ENCODE measurements around the gene CCDC167.

Gene CCDC167

DNA sequence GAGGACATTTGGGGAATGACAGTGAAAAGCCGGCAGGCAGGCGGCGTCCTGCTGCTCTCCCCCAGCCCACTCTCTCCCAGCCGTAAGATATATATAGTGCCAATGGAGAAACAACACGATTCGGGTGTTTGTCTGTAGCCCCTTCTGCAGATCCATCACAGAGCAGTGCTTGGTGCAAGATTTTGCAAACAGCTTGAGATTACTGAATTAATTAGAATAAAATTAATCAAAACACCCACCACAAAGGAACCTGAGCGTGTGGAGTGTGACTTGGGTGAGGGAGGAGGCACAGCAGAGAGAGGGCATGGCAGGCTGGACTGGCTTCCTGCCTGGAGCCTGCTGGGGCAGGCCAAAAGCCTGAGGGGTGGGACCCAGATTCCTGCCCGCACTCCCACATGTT, 28.8 kb upstream of the CCDC167 start:
- no peak for DNase-seq (ENCODE audit: low spot score)

DNA sequence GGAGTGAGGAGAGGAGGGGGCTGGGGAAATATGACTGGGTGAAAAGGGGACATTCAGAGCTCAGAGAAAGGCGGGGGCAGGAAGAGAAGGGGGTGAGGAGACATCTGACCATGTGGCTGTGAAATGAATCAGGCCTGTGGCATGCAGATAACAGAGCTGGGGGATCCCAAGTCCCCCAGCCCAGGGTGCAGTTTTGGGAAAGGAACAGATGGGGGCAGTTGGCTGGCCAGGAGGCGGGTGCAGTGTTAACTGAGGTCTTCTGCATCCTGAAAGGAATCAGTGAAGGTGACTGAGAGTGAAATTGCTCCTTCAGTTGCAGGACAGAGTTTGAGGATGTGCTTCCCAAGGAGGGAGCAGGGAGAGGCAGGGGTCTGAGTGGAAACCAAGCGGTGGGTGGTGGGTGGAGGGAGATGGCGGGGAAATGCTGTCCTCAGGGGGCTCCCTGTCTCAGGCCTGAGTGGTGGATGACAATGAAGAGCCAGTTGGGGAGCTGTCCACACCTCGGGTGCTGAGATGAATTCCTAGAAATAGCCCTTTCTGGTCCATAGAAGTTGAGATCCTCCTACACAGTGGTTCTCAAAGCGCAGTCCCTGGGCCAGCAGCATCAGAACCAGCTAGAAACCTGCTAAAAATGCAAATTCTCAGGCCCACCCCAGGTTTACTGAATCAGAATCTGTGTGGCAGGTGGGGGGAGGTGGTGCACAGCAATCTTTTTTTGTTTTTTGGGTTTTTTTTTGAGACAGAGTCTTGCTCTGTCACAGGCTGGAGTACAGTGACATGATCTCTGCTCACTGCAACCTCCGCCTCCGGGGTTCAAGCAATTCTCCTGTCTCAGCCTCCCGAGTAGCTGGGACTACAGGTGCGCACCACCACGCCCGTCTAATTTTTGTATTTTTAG, 26.0 kb upstream of the CCDC167 start:
- DNase-seq (ENCODE audit: low spot score): no peak

DNA sequence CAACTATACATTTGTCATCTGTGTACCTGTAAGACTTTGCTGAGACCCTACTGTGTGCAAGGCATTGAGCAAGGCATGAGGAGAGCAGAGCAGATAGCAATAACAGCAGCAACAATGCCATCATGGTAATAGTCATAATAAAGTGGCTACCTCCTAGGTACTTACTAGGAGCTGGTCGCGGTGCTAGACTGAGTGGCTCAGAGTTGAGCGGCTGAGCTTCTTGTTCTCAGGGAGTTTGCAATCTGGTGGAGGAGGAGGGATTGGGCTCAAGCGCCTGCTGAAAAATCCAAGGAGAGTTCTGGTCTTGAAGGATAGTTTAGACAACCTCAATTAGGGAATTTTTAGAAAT, 25.3 kb upstream of the CCDC167 start:
- no peak for DNase-seq (ENCODE audit: low spot score)

DNA sequence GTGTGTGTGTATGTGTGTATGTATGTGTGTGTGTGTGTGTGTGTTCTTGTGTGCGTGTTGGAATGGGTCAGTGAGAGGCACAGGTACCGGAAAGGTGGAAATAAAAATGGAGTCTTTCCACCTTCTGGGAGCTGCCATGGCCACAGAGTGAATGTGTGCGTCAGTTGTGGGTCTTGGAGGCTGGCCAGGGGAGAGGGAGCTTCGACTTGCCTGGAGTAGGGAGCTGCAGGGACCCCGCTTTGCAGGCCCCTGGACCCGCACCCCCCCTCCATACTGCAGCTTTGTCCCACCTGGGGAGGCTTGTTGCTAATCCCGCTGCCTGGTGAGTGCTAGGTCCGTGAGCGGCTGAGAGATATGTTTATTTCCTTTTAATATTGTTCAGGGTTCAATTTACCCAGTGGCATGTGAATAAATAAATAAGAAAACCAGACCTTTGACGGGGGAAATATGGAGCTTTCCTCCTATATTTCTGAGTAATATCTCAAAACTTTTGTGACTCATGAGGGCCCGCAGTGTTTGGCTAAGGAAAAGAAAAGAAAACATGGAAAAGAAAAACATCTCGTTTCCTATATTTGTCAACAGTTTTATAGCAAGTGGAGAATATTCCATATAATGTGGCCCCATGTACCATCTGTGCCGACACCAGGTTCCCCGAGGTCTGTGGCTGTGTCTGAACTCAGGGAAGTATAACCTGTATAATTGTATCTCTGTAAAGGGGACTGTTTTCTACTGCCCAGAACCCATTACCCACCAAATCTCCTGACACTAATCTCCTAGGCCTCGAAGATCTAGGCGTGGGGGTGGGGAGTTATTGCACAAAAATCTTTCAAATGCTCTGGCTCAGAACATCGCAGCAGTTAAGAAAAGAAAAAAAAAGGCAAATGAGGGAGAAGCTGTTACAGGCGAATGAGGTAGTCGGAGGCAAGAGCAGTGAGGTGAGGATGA, 24.6 kb upstream of the CCDC167 start:
- DNase-seq (ENCODE audit: low spot score): no peak

DNA sequence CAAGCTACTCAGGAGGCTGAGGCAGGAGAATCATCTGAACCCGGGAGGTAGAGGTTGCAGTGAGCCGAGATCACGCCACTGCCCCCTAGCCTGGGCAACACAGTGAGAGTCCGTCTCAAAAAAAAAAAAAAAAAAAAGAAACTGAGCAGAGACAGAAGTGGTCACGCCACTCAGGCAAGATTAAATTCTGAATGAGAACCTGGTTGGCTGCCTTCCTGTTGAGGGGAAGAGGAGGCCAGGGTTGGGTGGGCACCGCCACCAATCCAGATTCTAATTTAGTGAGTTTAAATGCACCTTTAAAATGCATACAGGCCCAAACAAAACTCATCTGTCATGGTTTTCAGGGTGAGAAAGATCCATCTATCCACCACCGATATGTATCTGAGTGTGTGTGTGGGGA, 23.7 kb upstream of the CCDC167 start:
- DNase-seq (ENCODE audit: low spot score): no peak

DNA sequence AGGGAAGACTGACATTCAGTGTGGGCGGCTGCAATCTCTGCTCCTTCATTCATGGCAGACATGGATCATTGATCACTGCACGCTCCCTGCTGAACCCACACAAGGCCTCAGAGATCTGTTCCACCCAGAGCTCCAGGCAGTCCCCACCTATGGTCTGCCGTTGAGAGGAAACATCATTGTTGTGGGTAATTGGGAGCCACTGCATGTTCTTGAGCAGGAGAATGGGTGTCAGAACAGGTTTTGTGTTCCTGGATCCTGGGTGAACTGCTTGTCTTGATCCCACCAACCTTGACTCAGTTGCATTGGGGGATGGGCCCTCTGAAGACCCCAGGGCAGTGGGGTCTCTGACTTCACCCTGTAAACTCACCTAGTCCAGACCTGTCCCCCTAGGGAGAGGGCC, 23.1 kb upstream of the CCDC167 start:
- DNase-seq (ENCODE audit: low spot score): no peak

DNA sequence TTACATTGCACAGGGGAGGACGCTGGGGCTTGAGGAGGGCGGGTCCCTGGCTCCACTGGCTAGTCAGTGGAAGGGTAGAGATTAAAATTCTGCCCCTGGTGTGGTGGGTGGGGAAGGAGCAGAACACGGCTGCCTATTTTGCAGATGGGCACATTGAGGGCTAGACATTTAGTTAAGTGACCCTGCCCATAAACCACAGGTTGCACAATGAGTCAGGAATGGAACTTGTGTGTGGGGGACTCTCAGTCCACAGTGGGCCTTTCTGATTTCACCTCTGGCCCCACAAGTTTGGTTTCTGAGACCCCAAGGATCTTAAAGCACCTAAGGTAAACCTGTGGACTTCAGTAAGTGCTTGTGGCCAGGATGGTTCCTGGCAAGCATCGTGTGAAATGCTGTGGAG, 22.0 kb upstream of the CCDC167 start:
- no peak for DNase-seq (ENCODE audit: low spot score)

DNA sequence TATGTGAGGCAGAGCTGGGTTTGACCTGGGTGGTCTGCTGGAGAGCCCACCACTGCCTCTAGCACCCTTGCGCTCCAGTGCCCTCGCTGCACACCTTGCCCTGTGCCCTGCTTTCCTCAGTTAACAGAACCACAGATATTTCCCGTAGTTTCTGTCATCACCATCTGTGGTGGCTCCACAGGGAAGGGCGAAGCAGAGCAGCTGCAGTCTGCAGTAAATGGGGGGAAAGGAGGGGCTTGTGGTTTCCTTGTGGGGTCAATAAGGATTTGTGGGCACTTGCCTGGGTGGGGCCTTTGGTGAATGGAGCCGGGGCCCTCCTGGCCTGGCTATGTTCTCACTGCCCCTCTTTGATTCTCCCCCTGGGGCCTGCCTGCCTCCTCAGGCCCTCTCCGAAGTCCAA, 21.2 kb upstream of the CCDC167 start:
- no peak for DNase-seq (ENCODE audit: low spot score)

DNA sequence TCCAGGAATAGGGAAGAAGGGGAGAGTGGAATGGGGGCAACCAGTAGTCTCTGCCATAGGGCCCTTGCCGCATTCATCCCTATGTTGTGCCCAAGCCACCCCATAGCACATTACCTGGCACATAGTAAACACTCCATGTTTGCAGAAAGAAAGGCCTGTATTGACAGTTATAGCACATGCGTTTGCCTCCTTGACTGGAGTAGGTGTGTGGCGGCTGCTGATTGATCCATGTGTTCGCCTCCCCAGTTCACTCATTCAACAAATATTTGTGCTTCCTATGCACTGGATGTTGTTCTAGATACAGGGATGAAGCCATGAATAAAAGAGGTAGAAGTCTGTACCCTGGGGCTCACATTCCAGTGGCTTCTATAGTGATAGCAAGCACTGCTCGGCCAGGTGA, 19.8 kb upstream of the CCDC167 start:
- DNase-seq (ENCODE audit: low spot score): no peak

DNA sequence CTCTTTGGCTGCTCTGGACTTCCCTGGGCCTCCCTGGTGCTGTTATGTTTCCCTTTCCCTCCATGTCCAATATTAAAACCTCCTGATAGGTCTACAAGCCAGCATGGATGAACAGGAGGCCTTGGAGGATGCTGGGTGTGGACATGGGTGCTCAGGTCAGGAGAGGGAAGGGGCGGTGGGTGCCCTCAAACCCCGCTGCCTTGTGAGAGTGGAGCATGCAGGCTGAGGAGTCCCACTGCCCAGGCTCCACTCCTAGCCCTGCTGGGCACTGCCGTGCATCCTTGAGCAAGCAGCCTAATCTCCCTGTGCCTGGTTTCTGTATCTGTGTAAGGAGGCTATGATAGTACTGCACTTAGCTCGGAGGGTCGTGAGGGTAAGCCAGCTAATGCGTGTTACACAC, 18.4 kb upstream of the CCDC167 start:
- DNase-seq (ENCODE audit: low spot score): no peak

DNA sequence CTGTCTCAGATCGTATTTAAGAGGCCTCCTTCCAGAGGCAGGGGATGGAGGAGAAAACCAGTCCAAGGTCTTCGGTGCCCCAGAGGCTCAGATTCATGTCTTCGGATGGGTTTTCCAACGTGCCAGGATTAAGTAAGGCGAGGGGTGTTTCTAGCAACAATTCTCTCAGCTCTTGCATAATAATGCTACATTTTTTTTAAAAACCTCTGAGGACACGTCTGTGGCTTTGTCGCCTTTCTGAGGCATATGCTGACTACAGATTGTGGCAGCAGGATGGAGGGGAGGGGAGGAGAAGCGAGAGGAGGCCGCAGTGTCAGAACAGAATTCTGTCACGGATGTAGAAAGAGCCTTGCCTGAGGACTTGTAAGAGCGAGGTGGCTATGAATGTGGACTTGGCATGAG, 17.7 kb upstream of the CCDC167 start:
- peak; percentile 91 for DNase-seq (ENCODE audit: low spot score)

DNA sequence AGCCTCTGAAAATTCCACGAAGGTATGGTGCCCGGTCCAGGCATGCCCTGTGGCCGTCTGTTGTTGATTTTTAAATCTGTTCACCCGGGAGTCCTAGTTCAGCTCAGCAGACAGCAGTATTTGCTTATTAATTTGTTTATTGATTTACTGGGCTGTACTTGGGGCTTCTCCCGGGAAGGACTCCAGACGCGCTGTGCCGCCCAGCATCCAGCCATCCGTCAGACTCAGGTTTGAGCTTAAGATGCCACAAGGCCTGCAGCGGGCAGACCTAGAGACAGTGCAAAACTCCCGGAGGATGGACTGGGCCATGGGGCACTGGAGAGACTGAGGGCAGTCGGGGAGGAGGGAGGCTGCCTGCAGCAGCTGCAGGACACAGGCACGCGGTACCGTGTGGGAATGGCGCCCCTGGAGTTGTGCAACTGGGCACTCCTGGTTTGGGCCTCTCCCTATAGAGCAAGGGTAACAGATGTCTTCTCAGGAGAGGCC, 17.3 kb upstream of the CCDC167 start:
- no peak for DNase-seq (ENCODE audit: low spot score)

DNA sequence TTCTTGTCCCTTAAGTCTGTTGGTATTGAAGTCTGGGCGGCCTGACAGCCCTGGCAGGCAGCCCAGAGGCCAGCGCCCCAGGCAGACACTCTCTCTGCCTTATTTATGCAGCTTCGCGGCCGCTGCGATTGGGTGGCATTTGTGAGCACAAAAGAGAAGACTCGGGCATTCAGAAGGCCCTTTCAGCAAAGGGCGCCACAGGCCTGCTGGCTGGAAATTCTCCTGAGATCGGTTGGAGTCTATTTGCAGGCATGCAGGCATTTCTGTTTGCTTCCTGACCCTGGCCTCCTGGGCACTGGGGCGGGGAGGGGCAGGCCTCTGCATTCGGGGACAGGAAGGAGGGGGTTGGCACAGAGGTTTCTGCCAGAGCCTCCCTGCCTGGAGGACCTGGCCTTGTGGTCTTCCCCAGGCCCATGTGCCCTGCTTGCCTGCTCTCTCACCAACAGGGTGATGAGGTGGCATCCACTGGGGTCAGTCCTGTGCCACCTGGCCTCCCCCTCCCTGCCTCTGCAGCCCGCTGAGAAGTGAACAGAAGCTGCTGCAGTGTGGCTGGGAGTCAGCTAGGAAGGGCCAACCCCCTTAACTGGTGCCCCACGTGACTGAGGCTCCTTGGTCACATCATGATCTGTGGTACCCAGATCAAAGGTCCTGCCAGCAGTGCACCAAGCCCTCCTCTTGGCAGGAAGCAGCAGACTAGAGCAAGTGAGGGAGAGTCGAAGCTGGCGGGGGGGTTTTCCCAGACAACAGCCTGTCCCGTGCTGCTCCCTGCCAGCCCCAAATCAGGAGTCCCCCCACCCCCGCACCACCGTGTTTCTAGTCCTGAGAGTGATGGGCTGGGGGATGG, 16.6 kb upstream of the CCDC167 start:
- peak; percentile 95 for DNase-seq (ENCODE audit: low spot score)

DNA sequence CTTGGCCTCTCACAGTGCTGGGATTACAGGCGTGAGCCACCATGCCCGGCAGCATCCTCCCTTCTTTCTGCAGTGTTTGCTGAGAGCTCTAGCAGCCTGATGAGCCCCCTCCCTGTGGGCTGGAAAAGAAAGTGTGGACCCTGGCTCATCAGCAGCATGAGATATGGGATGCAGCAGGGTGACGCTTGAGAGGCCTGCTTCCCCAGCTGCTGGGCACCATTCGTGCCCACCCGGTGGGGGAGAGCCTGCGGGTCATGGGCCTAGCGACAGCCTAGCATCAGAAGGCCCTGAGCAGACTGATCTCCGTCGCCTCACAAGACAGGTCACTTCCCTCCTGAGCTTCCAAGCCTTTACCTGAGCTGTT, 16.0 kb upstream of the CCDC167 start:
- no peak for DNase-seq (ENCODE audit: low spot score)

DNA sequence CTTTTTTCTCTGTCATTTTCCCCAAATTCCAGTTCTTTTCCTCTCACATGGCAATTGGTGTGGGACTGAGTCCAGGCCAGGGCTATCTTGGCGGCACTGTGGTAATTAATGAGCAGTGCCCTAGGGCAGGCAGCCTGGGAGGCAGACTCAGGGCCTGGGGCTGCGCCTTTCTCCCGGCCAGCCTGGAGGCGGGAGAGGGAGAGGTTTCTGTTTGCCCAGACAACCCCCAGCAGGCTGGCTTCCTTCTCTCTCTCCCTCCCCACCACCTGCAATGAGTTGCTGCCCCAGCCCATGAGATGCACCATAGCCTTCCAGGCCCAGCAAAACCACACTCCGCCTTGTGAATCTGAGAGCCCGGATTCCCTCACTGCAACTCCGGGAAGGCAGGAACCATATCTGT, 15.1 kb upstream of the CCDC167 start:
- no peak for DNase-seq (ENCODE audit: low spot score)

DNA sequence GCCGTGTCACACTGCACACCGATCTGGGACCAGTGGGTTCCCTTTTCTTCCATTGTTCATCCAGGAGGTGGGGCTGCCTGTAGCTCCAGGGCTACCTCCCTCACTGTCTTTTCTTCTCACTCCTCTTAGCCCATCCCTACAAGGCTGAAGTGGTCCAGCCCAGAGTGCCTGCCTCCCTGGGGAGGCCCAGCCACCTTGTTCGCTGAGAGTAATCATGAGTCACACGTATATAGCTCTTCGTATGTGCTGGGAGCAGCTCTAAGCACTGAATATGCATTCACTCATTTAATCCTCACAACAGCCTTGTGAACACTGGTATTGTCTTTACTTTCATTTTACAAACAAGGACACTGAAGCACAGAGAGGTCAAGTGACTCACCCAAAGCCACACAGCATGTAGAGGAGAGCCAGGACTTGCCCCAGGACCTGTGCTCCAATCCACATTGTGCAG, 14.7 kb upstream of the CCDC167 start:
- peak; percentile 81 for DNase-seq (ENCODE audit: low spot score)

DNA sequence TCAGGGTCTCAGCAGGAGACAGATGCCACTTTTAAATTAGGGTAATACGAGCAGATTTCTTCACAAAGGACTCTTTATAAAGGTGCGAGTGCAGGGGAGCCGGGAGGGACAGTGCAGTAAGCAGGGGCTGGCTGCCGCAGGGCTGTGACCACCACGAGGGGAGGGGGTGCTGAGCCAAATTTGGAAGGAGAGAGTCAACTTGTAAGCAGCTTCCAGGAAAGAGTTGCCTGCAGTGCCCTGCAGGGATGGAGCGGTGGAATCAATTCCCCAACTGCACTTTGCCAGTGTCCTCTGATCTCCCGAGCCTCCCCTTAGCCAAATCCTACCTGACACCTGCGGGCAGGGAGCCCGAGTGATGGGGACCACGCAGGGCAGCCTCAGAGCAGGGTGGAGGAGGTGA, 13.9 kb upstream of the CCDC167 start:
- DNase-seq (ENCODE audit: low spot score): no peak

DNA sequence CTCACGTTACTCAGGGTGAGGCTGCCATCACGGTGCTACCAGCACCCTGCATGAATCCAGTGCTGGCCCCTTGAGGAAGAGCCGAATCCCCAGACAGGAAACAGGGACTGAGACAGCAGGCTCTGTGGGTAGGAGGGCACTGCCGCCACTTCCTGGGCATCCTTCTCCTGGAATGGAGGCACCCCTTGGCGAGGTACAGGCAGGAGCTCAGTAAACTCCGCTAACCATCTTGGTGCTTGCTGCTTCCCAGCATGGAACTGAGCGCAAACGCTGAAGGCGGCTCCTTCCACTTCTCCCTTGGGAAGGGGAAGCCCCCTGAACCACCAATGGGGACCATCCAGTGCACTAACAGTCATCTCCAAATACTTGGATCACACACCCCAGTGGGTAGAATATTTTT, 13.5 kb upstream of the CCDC167 start:
- no peak for DNase-seq (ENCODE audit: low spot score)

DNA sequence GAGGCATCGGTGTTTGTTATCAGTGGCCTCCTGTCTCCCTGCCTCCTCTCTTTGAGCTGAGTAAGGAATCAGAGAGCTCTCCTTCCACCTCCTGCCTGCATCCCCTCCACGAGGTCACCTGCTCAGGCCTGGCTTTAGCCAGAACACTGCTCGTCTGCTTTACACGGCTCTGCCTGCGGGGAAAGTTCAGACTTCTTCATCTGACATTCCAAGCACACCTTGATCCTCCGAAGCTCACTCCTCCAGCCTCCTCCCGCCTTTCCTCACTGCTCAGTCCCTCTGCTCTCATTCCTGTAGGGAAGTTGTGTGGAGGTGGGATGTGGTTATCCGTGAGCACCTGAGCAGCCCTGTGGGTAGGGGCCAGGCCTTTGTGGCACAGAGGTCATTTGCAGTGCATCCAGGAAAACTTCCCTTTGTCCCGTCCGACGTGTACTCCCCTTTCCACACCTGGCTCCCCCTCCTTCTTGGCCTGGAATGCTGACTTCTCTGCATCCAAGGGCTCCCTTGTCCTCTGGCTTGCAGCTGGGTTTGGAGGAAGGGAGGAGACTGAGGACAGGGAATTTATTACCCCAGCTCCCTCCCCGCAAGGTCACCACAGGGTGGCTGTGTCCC, 12.8 kb upstream of the CCDC167 start:
- DNase-seq (ENCODE audit: low spot score): no peak

DNA sequence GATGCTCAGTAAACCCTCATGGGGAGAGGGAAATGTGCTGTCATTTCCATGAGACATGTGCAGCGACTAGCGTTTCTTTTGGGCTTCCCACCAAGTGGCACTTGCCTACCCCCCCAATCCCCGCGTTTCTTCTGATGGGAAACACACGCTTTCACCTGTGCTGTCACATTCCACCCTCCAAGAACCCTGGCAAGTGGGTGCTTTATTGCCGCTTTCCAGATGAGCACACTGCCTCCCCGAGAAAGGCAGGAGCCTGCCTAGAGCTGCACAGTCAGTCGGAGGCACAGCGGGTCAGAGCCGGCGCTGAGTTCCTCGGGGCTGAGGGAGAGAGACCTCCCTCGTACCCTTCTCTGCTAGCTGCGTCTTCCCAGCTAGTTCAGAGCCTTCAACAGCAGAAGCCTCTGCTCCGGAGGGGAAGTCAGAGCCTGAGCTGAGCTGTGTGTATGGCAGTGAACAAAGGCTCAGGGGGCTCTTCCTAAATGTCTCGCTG, 12.3 kb upstream of the CCDC167 start:
- no peak for DNase-seq (ENCODE audit: low spot score)

DNA sequence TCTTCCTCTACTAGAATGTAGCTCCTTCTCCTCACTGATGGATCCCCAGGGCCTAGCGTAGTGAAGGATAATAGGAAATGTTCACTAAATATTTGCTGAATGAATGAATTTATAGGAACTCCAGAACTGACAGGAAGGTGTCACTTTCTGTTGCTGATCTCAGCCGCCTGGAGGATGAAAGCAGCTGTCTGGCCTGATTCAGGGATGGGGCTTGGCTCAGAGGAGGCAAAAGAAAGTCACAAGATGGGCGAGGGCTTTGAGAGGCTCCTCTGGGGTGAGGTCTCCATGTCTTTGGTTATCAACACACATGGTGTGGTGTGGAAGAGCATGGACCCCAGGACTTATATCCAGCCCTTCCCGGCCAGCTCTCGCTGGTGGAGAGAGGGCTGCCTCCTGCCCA, 11.5 kb upstream of the CCDC167 start:
- DNase-seq (ENCODE audit: low spot score): no peak

Data from CD4-positive, alpha-beta T cell treated with Interleukin-2 at 100 ng/mL for 4 hours (primary cell).